Neural cell (in vitro differentiated cells): Measurements from ENCODE around the gene TECTB.

Source experiments
- EP300 ChIP-seq: fragments of 450-650 bp; conservative IDR thresholded peaks from 2 replicates; pipeline ENCODE4 v1.6.1; 2014; ENCODE audit warnings: antibody characterized with exemption, mild to moderate bottlenecking, moderate library complexity; ENCODE audit not compliant: poor library complexity, severe bottlenecking
- EZH2 ChIP-seq: fragments of 200-600, 300-800 bp; shearing (Covaris generic), sonication (generic); IDR thresholded peaks from 2 replicates; pipeline ENCODE4 v1.6.1; 2014; ENCODE audit warnings: antibody characterized with exemption, low read length, borderline replicate concordance, mild to moderate bottlenecking; ENCODE audit not compliant: insufficient read depth, poor library complexity, severe bottlenecking
- REST ChIP-seq: IDR thresholded peaks from 2 replicates; pipeline ENCODE4 v1.6.1; 2012; ENCODE audit warnings: borderline replicate concordance
- SMC3 ChIP-seq: fragments of 450-650 bp; conservative IDR thresholded peaks from 2 replicates; pipeline ENCODE4 v1.6.1; 2014; ENCODE audit warnings: antibody characterized with exemption, mild to moderate bottlenecking, moderate library complexity; ENCODE audit not compliant: poor library complexity
- TAF1 ChIP-seq: IDR thresholded peaks from 2 replicates; pipeline ENCODE4 v1.6.1; 2012; ENCODE audit warnings: low read depth
- TF ChIP-seq, protein P1 (sequence below): fragments of 450-650 bp; IDR thresholded peaks from 2 replicates; pipeline ENCODE4 v1.5.1; 2014; ENCODE audit warnings: antibody characterized with exemption, mild to moderate bottlenecking, moderate library complexity; ENCODE audit not compliant: poor library complexity, severe bottlenecking

- TF ChIP-seq SMC3 (no peak), REST (no peak), TAF1 (no peak), EP300 (no peak), EZH2 (no peak)
- TF ChIP-seq, protein P1, sequence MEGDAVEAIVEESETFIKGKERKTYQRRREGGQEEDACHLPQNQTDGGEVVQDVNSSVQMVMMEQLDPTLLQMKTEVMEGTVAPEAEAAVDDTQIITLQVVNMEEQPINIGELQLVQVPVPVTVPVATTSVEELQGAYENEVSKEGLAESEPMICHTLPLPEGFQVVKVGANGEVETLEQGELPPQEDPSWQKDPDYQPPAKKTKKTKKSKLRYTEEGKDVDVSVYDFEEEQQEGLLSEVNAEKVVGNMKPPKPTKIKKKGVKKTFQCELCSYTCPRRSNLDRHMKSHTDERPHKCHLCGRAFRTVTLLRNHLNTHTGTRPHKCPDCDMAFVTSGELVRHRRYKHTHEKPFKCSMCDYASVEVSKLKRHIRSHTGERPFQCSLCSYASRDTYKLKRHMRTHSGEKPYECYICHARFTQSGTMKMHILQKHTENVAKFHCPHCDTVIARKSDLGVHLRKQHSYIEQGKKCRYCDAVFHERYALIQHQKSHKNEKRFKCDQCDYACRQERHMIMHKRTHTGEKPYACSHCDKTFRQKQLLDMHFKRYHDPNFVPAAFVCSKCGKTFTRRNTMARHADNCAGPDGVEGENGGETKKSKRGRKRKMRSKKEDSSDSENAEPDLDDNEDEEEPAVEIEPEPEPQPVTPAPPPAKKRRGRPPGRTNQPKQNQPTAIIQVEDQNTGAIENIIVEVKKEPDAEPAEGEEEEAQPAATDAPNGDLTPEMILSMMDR: no peak
These were observed 42.8 kb upstream of the TECTB start for GRCh38 chr10:112240441-112240840.
